ENCODE results near the gene INPP5A.

INPP5A gene

DNA sequence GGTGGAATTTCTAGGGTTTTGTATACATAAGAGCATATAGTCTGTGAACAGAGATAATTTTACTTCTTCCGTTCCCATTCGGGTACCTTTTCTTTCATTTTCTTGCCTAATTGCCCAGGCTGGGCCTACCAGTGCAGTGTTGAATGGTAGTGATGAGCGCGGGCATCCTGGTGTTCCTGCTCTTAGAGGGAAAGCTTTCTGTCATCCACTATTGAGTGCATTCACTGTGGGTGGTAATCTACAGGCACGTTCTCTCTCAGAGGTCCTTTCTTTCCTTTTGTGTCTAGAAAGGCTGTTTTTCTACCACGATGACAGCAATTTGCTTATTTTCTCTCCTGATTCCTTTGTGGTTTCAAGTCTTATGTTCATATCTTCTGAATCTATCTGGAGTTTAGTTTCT, 65.0 kb downstream of the INPP5A start:
- H3K4me3 ChIP-seq (ENCODE audit: low read depth, low read length): no peak overlapping the region
- DNase-seq (ENCODE audit: low read depth): no peak

DNA sequence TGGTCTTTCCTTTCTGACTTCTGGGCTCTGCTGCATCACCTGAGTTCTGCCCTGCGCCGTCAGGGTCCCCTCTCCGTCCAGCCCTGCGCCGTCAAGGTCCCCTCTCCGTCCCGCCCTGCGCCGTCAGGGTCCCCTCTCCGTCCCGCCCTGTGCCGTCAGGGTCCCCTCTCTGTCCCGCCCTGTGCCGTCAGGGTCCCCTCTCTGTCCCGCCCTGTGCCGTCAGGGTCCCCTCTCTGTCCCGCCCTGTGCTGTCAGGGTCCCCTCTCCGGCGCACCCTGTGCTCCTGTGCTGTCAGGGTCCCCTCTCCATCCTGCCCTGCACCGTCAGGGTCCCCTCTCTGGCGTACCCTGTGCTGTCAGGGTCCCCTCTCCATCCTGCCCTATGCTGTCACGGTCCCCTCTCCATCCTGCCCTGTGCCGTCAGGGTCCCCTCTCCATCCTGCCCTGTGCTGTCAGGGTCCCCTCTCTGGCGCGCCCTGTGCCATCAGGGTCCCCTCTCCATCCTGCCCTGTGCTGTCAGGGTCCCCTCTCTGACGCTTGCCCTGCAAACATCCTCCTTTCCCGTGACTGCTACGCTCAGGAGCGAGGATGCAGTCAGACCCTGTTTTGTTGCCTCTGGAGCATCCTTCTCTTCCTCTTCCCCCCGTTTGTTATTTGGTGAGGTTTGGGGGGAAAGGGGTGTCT, 66.4 kb downstream of the INPP5A start:
- no peak overlapping the region for H3K4me3 ChIP-seq (ENCODE audit: low read depth, low read length)
- no peak for DNase-seq (ENCODE audit: low read depth)

DNA sequence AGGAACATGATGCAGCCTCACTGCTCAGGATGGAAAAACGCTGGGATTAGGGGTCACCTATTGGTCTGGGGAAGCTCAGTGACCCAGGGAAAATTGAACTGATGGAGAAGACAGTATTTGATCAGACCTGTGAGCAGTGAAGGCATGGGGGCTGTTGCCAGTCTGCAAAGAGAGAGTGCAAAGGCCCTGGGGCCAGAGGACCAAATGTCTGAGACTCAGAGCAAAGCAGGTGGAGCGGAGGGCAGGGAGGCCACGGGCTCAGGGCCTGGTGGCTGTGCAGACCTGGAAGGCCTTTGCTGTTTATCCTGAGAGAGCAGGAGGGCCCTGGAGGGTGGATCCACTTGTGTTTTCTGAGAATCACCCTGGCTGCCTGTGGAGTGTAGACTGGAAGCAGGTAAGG, 67.1 kb downstream of the INPP5A start:
- no peak for DNase-seq (ENCODE audit: low read depth)

DNA sequence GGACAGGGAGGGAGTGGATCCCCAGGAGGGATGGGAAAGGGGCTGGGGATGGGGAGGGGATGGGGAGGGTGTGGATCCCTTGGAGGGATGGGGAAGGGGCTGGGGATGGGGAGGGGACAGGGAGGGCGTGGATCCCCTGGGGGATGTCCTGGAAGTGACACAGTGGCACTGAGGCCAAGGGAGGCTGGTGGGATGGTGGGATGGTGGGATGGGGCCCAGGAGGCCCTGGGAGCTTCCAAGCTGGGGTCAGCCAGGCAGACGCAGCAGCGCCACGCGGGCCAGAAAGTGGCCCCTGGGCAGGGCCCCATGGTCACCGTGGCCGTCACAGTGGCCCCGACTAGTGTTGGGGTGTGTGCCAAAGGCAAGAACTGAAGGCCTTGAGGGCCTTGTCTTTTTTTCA, 67.8 kb downstream of the INPP5A start:
- no peak for DNase-seq (ENCODE audit: low read depth)
- no peak overlapping the region for H3K4me3 ChIP-seq (ENCODE audit: low read depth, low read length)

More for the DNA sequence above, 67.1 kb downstream of the INPP5A start:
- H3K4me3 ChIP-seq (ENCODE audit: low read depth, low read length): no peak overlapping the region

DNA sequence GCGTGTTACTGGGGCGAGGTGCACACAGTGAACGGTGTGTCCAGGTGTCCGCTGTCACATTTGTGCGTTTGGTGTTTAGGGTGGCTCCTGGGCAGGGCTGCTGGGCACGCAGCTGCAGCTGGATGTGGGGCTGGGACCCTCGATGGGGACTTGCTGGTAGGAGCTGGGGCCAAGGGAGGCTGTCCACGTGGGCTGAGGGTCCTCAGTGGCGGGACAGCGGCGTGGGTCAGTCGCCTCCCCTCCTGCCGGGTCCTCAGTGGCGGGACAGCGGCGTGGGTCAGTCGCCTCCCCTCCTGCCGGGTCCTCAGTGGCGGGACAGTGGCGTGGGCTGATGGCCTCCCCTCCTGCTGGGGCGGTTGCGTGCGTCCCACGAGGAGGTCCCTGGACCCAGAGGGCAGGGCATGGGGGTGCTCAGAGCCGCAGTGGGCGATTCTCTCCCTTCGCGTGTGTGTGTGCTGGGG, 68.5 kb downstream of the INPP5A start:
- no peak overlapping the region for H3K4me3 ChIP-seq (ENCODE audit: low read depth, low read length)
- no peak for DNase-seq (ENCODE audit: low read depth)

DNA sequence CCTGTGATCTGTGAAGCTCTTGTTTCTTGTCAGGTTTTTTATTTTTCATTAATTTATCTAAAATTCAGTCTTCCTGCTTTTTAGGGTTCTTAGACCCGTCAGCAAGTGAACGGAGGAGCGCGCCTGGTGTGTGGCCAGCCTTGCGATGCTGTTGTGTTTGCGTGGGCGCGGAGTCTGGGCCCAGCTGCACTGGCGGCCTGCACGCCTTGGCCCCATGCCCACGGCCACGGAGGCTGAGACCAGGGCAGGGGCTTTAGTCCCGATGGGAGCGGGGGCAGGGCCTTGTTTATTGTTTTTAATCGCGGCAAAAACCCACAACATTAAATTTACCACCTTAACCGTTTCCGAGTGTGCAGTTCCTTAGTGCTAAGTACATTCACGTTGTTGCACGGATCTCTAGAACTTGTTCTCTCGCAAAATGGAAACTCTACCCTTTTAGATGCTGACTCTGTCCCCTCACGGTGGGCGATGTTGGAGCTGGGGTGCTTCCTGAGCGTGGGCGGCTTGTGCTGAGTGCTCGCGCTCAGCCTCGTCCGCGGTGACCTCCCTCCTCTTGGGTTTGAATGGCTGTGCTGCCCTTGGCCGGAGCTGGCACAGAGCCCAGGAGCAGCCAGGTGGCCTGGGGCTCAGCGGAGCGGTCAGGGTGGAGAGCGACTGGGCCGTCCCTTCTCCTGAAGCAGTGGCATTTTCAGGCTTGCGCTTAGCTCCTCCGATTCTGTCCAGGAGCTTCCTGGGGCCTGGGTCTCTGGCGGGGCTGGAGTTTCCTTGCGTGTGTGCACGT, 69.1 kb downstream of the INPP5A start:
- no peak for DNase-seq (ENCODE audit: low read depth)
- no peak overlapping the region for H3K4me3 ChIP-seq (ENCODE audit: low read depth, low read length)

DNA sequence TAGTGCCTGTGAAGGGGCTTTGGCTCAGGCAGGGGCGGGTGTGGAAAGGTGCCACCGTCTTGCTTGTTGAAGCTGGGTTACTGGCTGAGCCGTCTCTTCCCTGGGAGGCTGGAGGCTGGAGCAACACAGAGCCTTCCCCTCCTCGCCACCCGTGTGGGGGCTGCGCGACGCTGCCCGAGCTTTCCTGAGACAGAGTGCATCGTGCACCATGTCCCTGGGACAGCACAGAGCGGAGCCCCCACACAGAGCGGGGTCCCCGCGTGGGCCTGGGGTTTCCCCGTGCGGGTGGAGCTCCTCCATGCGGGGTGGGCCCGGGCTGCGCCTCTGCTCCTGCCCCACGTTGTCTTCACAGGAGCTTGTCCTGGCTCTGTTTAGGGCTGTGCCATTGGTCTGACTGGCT, 69.9 kb downstream of the INPP5A start:
- no peak for DNase-seq (ENCODE audit: low read depth)

DNA sequence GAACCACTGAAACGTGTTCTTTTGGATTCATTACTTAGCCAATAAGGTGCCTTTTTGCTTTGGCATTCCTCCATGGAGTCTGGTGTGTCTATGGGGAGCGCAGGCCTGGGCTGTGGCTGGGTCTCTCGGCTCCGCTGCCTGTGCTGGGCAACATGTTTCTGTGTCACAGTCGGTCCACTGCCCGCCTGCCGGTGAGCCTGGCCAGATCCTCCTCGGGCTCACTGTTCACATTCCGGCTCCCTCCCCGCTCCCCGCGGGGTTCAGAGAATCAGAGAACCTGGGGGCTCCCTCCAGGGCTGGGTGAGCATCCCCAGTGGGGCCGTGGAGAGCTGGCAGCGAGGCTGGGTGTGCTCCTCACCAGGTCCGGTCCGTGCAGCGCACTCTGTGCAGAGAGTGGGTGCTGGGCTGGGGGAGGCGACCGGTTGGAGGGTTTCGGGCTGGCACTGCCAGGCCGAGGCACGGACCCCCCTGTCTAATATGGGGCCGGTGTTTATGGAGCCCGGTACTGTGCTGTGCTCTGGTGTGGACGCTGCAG, 70.4 kb downstream of the INPP5A start:
- DNase-seq (ENCODE audit: low read depth): no peak
- H3K4me3 ChIP-seq (ENCODE audit: low read depth, low read length): no peak overlapping the region

More for the DNA sequence above, 69.9 kb downstream of the INPP5A start:
- no peak overlapping the region for H3K4me3 ChIP-seq (ENCODE audit: low read depth, low read length)

DNA sequence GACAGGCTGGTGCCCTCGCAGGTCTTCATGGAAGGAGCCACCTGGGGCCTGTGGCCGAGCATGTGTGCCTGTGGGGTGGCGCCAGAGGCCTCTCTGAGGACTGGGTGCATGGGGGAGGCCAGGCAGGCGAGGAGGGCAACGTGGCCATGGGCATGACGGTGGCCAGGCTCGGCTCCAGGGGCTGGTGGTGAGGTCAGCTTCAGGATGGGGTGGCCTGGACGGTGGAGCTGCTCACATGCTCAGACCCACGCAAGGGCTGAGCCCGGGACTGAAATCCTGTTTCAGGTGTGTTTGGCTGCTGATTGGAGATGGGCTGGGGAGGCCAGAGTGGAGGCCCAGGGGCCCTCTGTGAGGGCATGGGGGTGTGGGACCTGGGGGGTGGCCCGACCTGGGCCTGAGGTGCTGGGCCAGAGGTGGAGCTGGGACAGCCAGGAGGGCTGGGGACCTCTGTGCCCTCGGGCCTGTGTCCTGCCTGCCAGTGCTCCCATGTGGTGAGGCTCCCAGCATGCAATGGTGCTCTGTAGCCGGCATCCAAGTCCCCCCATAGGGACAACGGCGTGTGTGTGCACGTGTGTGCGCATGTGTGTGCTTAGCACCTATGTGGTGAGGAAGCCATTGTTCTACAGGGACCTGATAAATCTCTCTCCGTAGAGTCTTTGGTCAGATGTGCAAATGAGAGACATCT, 71.1 kb downstream of the INPP5A start:
- no peak overlapping the region for H3K4me3 ChIP-seq (ENCODE audit: low read depth, low read length)
- DNase-seq (ENCODE audit: low read depth): no peak

DNA sequence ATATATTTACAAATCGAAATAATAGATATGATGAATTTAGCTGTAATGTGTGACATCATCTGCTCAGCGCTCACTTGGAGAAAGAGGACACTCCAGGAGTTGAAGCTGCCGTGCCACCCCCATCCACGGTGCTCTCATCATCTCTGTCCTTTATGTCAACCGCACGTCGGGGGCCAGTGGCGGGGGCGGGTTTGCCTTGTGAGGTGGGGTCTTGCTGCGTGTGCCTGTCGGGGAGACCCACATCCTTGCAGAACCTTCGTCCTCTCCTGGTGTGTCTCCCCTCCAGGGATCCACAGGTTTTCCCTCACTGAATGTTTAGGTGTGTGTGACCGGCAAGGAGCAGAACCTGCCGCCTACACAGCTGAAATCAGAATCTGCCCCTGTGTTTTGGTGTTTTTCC, 71.6 kb downstream of the INPP5A start:
- H3K4me3 ChIP-seq (ENCODE audit: low read depth, low read length): no peak overlapping the region
- no peak for DNase-seq (ENCODE audit: low read depth)

DNA sequence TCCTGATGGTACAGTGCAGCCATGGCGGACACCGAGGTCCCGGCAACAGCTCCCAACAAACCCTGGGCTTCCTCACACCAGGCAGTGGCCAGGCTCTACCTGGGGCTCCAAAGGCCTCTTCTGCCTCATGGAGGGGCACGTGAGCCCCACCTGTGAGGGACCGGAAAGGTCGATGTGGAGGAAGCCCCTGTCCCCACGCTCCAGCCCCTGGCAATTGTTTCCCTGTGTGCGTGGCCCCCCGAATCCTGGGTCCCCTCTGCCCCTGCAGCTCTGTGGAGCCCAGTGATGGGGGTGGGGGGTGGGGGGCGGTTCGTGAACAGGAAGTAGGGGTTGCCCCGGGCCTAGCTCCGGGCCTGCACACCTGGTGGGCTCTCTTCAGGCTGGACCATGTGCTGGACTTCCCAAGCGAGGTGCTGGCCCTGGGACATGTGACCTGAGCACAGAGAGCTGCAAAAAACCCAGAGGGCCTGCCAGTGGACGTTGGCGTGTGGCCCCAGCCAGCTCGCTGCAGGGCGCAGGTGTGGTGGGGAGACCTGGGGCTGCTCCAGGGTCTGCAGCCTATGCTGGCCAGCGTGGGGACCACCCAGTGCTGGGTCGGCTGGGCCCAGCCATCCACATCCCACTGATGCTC, 72.6 kb downstream of the INPP5A start:
- no peak for DNase-seq (ENCODE audit: low read depth)
- H3K4me3 ChIP-seq (ENCODE audit: low read depth, low read length): no peak overlapping the region

DNA sequence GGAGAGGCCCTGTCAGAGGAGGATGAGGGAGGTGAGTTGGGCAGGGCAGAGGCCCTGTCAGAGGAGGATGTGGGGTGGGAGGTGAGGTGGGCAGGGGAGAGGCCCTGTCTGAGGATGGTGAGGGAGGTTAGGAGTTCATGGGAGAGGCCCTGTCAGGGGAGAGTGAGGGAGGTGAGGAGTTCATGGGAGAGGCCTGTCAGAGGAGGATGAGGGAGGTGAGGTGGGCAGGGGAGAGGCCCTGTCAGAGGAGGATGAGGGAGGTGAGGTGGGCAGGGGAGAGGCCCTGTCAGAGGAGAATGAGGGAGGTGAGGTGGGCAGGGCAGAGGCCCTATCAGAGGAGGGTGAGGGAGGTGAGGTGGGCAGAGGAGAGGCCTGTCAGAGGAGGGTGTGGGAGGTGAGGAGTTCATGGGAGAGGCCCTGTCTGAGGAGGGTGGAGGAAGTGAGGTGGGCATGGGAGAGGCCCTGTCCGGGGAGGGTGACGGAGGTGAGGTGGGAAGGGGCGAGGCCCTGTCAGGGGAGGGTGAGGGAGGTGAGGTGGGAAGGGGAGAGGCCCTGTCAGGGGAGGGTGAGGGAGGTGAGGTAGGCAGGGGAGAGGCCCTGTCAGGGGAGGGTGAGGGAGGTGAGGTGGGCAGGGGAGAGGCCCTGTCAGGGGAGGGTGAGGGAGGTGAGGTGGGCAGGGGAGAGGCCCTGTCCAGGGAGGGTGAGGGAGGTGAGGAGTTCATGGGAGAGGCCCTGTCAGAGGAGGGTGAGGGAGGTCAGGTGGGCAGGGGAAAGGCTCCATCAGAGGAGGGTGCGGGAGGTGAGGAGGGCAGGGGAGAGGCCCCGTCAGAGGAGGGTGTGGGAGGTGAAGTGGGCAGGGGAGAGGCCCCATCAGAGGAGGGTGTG, 73.7 kb downstream of the INPP5A start:
- H3K4me3 ChIP-seq (ENCODE audit: low read depth, low read length): no peak overlapping the region
- no peak for DNase-seq (ENCODE audit: low read depth)

DNA sequence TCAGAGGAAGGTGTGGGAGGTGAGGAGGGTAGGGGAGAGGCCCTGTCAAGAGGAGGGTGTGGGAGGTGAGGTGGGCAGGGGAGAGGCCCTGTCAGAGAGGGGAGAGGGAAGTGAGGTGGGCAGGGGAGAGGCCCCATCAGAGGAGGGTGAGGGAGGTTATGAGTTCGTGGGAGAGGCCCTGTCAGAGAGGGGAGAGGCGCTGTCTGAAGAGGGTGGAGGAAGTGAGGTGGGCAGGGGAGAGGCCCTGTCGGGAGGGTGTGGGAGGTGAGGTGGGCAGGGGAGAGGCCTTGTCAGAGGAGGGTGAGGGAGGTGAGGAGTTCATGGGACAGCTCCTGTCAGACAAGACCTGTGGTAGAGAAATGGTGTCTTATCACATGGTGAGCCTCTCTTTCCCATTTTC, 74.4 kb downstream of the INPP5A start:
- no peak for DNase-seq (ENCODE audit: low read depth)
- H3K4me3 ChIP-seq (ENCODE audit: low read depth, low read length): no peak overlapping the region

DNA sequence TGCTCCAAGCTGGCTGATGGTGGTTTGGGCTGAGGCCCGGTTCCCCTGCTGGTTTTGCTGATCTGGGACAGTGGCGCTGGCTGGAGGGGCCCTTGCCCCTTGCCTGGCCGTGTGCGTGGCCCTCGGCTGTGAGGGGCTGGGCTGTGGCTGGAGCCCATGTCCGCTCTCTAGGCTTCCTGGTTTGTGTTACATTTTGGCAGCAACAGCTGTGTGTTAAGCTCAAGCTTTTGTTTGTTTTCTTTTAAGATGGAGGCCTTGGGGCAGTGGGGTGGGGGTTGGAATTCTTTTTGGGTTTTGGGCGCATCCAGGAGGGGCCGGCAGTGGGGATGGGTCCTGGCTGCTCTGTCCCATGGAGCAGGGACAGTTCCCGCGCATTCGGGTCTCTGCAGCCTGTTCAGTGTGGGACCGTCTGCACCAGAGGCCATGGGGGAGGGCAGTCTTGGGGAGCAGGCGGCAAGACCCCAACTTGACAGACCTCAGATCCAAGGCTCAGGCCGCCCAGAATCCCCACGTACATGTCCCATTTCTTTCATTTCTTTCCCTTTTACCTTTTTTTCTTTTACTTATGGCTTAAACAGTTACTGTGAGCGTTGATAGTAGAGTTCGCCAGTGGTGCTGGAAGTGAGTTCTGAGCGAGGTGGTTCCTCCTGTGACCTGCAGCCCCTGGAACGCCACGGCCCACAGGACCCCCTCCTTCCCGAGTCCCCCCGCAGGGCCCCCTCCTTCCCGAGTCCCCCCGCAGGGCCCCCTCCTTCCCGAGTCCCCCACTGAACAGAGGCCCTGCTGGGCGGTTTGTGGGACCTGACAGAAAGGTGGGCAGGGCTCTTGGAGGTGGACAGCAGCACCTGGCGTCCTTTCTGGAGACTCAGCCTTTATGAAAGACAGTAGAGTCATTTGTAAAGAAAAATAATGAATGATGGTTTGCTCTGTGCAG, 75.3 kb downstream of the INPP5A start:
- DNase-seq (ENCODE audit: low read depth): no peak
- H3K4me3 ChIP-seq (ENCODE audit: low read depth, low read length): no peak overlapping the region

DNA sequence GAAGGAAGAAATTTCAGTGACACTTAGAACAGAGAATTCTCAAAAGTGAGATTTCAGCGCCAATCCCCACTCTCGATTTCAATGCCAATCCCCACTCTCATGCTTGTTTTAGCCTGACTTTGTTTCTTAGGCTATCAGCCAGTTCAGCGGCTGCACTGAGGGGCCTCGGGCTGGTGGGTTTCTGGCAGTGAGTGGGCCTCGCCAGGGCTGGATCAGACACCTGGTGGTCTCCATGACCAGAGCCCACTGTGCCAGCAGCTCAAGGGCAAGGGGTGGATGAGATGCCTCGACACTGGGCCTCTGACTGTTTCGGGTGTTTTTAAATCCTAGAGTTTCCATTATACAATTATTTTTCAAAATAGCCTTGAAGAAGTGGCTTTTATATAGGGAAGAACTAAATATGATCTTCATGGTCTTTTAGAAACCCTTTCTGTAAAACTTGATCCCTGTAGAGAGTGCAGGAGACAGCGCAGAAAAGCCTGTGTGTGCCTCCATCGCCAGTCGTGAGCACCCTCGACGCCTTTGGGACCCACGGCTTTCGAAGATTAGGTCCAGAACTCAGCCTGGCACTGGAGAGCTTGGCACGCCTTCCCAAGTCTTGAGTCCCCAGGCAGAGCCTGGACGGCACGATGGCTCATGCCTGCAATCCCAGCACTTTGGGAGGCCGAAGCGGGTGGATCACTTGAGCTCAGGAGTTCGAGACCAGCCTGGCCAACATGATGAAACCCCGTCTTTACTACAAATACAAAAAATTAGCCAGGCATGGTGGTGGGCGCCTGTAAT, 76.2 kb downstream of the INPP5A start:
- no peak for DNase-seq (ENCODE audit: low read depth)
- H3K4me3 ChIP-seq (ENCODE audit: low read depth, low read length): no peak overlapping the region

DNA sequence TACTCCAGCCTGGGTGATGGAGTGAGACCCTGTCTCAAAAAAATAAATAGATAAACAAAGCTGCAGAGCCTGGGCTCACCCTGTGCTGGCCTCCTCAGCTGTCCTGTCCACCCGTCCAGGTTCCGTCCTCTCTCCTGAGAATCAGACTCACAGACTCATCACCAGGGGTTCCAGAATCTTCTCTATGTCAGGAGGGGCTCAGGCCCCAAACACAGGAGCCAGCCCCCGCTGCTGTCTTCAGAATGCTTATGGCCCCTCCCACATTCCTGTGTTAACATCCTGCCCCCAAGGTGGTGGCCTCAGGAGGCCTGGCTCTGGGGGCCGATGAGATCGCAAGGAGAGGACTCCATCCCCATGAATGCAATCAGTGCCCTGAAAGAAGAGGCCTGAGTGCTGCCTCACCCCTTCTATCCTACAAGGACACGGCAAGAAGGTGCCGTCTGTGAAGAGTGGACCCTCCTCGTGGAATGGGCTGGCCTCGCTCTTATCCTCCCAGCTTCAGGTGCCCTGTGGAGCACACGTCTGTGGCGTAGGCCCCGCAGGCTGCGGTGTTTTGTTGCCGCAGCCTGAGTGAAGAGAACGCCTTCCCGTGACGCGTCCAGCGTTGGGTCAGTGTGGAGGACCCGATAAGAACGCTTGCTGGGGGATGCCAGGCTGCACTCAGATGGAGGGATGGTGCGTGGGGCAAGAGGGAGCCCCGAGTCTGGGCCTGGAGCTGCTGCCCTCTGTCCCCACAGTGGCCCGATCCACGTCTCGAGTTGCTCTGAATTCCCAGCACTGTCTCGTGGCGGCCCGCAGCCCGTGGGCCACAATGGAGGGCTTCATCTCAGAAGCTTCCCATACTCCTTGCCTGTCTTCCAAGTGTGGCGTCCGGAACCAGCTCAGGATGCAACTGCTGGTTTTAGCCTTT, 77.1 kb downstream of the INPP5A start:
- H3K4me3 ChIP-seq (ENCODE audit: low read depth, low read length): no peak overlapping the region
- DNase-seq (ENCODE audit: low read depth): no peak

Data from skeletal muscle cell (primary cell).